Measurements from ENCODE around the gene SURF1.

Gene SURF1

DNA sequence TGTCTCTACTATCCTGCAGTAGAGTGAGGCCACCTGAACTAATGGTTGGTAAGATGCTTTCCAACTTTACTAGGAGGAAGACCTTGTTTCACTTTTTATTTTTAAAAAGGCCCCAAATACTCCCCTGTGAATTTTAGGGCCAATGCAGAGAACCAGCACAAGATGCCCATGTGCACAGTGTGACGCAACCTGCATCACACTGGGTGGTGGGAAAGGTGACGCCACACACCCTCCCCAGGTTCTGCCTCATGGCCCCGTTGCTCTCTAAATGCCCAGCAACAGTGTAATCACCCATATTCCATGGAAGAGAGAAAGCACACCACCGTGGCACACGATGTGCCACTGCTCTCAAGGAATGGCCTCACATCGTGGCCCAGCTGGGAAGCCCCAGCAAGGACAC is 13.1 kb upstream of the SURF1 start:
- in situ Hi-C loops (cut with HindIII; ENCODE audit: low pct_ligation_motif_present, low pct_unique_long_range_greater_than_20kb, low sequenced_read_pairs): no loop called here
- DNase-seq: no peak

DNA sequence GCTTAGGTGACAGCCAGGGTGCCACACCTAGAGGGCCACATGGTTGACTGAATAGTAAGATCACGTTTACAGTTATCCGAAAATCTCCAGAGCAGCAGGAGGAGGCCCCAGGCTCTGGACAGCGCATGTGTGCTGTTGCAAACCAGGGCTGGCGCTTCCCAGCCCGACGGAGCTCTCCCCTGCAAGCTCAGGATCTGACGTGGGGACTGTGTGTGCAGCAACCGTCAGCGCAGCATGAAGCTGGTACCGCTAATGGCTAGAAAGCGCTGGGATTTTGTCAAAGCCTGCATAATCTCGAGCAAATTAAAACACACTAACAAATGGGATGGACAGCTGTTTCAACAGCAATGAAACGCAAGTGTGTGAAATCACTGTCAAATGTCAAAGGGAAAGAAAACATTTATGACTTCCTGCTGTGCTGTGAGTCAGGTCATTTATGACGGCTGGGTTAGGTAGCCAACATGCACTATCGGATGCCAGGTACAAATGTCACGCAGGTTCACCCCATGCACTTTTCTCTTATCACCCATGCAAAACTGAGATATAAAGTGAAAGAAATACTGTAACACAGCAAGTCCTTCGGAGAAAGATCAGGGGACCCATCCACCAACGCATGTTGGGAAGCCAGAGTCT is 12.1 kb upstream of the SURF1 start:
- in situ Hi-C loops (cut with HindIII; ENCODE audit: low pct_ligation_motif_present, low pct_unique_long_range_greater_than_20kb, low sequenced_read_pairs): no loop called here
- DNase-seq: no peak

DNA sequence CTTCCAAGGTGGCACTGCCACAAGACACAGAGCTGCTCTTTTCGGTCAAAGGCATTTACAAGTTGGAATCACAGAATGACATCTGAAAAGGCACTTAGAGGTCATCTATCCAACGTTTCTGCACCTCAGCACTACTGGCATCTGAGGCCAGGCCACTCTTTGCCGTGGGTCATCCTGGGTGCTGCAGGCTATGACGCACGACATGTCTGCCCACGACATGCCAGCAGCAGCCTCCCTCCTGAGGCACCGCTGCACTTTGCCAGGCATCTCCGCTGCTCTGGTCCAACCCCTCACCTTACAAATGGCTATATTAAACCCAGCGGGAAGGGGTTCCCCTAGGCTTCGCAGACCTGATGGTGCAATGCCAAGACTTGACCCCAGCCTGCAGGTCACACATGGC is 11.5 kb upstream of the SURF1 start:
- DNase-seq: no peak
- in situ Hi-C loops (cut with HindIII; ENCODE audit: low pct_ligation_motif_present, low pct_unique_long_range_greater_than_20kb, low sequenced_read_pairs): no loop called here

DNA sequence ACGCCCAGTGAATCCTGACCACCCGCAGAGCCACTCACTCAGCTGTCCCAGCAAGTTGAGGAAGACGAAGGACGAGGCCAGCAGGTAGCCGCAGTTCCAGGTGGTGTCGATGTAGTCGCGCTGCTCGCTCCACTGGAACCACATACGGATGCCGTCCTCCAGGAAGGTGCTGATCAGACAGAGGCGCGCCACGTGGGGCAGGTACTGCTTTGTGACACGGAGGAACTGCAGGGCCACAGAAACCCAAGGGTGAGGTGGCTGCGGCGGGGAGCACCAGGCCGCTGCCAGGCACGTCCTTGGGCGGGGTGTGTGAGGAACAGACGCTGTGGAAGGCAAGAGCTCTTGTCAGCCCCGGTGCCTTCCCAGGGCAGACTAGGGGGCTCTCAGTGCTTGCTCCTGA is 10.9 kb upstream of the SURF1 start:
- in situ Hi-C loops (cut with HindIII; ENCODE audit: low pct_ligation_motif_present, low pct_unique_long_range_greater_than_20kb, low sequenced_read_pairs): no loop called here
- DNase-seq: no peak

GRCh38 chr9:133366435-133366834 is 10.1 kb upstream of the SURF1 start:
- in situ Hi-C loops (cut with HindIII; ENCODE audit: low pct_ligation_motif_present, low pct_unique_long_range_greater_than_20kb, low sequenced_read_pairs): no loop called here
- no peak for DNase-seq

DNA sequence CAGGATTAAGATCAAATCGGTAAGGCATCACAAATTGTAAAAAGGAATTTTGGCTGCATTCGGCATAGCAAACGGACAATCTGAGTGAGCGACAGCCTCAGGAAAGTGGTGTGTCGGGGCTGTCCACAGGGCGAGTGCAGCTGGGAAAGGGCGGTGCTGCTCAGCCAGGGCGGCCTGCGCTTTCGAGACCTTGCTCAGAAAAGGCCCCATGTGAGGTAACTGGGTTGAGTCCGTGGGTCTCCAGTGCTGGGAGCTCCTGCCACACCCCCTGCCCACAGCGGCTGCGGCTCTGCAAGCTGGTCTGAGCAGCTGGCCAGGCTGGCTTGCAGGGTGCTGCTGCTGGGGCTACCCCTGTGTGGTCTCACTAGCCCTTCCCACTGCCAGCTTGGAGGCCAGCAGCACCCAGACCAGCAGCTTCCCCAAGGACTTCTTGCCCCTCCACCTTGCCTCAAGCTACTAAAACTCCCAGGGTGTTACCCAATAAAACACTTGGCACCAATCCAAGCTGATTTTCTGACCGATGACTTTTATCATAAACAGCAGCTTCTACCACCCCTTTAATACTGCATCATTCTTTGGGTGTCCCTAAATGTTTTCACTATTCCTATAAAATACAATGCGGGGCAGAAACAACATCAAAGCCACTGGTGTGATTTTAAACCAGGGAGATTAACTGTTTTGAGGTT is 6.2 kb upstream of the SURF1 start:
- in situ Hi-C loops (cut with HindIII; ENCODE audit: low pct_ligation_motif_present, low pct_unique_long_range_greater_than_20kb, low sequenced_read_pairs): no loop called here
- DNase-seq: no peak

GRCh38 chr9:133361507-133362092 is 5.3 kb upstream of the SURF1 start:
- in situ Hi-C loops (cut with HindIII; ENCODE audit: low pct_ligation_motif_present, low pct_unique_long_range_greater_than_20kb, low sequenced_read_pairs): no loop called here
- no peak for DNase-seq

DNA sequence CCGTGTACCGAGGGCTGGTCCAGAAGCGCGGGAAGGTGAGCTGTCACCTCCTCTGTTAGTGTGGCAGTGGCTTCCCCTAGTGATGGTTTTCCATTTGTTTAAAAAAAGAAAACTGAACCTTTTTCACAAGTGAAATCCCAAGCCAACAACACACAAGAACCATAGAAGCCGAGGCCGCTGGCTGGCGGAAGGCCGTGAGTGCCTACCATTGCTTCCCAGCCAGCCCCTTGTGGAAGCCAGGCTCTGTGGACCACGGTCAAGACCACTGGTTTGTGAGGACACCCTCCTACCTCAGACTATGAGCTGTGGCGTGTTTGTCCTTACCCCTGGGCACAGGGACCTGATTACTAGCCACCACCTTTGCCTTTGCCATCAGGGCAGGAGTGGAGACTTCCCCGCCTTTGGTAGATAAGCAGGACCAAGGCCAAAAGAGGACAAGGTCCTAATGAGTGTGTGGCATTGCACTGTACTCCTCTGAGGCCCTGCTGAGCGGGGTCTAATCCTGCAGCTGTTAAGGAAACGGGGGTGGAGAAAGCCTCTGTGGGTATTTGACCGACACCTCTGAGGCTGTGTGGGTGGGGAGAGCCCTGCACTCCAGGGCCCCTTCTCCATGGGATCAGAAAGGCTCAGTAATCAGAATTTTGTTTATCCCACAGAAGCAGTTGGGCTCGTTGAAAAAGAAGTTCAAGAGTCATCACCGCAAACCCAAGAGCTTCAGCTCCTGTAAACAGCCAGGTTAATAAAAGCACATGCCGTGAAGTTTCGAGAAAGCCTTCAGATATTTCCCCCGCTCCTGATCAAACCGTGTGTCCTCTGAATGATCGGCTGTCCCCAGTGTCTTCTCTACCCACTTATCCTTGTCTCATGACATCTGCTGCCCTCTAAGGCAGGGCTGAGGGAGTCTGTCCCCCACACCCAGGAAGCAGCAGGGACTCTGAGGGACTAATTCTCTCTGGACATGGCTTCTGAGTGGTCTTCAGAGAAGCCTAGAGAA is 4.4 kb upstream of the SURF1 start:
- in situ Hi-C loops (cut with HindIII; ENCODE audit: low pct_ligation_motif_present, low pct_unique_long_range_greater_than_20kb, low sequenced_read_pairs): no loop called here
- no peak for DNase-seq

GRCh38 chr9:133359399-133360175 is 3.3 kb upstream of the SURF1 start:
- DNase-seq: no peak
- in situ Hi-C loops (cut with HindIII; ENCODE audit: low pct_ligation_motif_present, low pct_unique_long_range_greater_than_20kb, low sequenced_read_pairs): no loop called here

- in situ Hi-C loops (cut with HindIII; ENCODE audit: low pct_ligation_motif_present, low pct_unique_long_range_greater_than_20kb, low sequenced_read_pairs): no loop called here
- DNase-seq: no peak
Measured at GRCh38 chr9:133357656-133358055, 1.4 kb upstream of the SURF1 start.

DNA sequence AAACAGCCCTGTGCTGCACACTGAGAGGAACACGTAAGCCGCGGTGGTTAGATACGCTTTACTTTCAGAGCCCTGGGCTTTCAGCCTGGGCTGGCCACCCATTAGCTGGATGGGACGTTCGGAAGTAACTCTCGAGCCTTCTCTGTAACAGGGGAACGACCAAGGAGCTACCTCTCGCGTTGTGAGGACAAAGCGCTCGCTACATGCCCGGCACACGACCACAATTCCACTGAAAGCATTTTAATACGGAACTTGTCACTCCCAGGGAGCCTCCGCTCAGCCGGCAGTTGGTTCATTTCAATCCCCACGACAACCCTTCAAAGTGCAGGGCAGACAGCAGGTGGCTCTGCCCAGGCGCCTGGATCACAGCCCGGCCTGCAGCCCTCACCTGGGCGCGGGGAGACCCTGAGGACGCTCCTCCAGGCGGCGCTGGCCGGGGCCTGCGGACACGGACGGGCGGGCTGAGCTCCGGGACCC is 368 bp downstream of the SURF1 start:
- in situ Hi-C loops (cut with HindIII; ENCODE audit: low pct_ligation_motif_present, low pct_unique_long_range_greater_than_20kb, low sequenced_read_pairs): no loop called here
- peak; percentile 11 for DNase-seq

DNA sequence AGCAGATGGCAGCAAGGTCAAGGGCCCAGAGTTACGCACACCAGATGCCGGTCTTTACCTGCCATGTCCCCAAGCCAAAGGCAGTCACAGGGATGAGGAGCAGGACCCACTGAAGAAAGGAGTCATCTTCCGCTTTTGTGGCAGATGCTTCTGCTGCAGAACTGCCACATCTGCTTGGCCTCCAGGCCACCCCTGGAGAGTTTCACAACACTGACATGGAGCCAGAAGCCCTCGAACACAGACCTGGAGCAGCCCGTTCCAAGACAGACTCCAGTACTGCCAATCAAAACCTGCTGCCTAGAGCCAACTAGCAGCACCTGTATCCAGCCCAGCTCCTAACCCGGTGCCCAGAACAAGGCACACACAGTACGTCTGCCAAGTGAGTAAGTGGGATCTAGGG is 1.5 kb downstream of the SURF1 start:
- DNase-seq: no peak
- in situ Hi-C loops (cut with HindIII; ENCODE audit: low pct_ligation_motif_present, low pct_unique_long_range_greater_than_20kb, low sequenced_read_pairs): no loop called here

- in situ Hi-C loops (cut with HindIII; ENCODE audit: low pct_ligation_motif_present, low pct_unique_long_range_greater_than_20kb, low sequenced_read_pairs): no loop called here
- DNase-seq: no peak
Measured at GRCh38 chr9:133353548-133353947, 2.7 kb downstream of the SURF1 start.

- in situ Hi-C loops (cut with HindIII; ENCODE audit: low pct_ligation_motif_present, low pct_unique_long_range_greater_than_20kb, low sequenced_read_pairs): no loop called here
- no peak for DNase-seq
Measured at GRCh38 chr9:133352635-133353340, 3.5 kb downstream of the SURF1 start.

DNA sequence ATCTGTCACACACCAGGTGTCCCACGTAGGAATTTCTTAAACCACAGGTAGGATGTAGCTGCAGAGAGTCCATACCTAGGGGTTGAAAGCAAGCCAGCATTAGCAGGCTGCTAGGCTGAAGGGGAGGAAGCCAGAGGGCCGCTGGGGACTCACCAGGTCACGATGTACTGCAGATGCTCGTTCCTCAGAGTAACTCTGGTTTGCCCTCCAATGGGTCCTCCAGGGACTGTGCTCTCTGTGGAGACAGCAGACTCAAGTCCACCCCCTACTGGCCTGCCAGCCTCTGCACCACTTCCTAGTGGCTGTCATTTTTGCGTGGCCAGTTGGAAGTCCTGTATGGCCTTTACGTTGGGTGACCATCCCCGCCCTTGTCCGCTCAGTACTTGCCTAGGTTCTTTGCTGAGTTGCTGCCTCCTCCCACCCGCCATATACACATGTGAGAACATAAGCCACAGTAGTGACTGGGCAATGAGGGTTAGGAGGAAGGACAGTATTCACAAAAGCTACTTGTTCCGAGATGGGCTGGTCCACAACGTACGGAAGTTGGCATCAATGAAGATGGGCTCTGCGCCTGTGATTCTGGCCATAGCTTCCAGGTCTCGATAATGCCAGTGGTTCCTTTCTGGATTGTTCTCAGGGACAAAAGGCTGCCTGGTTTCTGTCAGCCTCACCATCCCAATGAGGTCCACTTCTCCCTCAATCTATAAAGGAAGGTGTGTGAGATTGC is 4.2 kb downstream of the SURF1 start:
- in situ Hi-C loops (cut with HindIII; ENCODE audit: low pct_ligation_motif_present, low pct_unique_long_range_greater_than_20kb, low sequenced_read_pairs): no loop called here

DNA sequence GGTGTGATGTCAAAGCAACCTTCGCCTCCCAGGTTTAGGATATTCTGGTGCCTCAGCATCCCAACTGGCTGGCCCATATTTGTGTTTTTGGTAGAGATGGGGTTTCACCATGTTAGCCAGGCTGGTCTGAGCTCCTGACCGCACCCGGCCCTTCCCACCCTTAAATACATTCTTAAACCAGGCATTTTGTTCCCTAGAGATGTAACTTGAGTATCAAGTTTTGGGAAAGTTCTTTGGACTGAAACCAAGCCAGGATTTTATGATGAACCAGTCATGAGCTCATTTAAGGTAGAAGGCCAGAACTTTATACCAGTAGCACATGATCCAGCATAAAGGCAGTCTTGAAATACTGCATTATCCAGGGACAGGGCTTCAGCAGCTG is 4.8 kb downstream of the SURF1 start:
- in situ Hi-C loops (cut with HindIII; ENCODE audit: low pct_ligation_motif_present, low pct_unique_long_range_greater_than_20kb, low sequenced_read_pairs): no loop called here
- no peak for DNase-seq

More for the DNA sequence above, 4.2 kb downstream of the SURF1 start:
- DNase-seq: peak; percentile 59

GRCh38 chr9:133349965-133350616 is 6.2 kb downstream of the SURF1 start:
- no peak for DNase-seq
- in situ Hi-C loops (cut with HindIII; ENCODE audit: low pct_ligation_motif_present, low pct_unique_long_range_greater_than_20kb, low sequenced_read_pairs): no loop called here

Data from ACHN (cell line).